IPS-NIHi11 (cell line): Measurements from ENCODE around the gene TCEA3.

Experiments used
- DNase-seq: peaks from one replicate; pipeline ENCODE4 v3.0.0; 2012; ENCODE audit warnings: mixed read lengths, low spot score

Gene TCEA3

DNA sequence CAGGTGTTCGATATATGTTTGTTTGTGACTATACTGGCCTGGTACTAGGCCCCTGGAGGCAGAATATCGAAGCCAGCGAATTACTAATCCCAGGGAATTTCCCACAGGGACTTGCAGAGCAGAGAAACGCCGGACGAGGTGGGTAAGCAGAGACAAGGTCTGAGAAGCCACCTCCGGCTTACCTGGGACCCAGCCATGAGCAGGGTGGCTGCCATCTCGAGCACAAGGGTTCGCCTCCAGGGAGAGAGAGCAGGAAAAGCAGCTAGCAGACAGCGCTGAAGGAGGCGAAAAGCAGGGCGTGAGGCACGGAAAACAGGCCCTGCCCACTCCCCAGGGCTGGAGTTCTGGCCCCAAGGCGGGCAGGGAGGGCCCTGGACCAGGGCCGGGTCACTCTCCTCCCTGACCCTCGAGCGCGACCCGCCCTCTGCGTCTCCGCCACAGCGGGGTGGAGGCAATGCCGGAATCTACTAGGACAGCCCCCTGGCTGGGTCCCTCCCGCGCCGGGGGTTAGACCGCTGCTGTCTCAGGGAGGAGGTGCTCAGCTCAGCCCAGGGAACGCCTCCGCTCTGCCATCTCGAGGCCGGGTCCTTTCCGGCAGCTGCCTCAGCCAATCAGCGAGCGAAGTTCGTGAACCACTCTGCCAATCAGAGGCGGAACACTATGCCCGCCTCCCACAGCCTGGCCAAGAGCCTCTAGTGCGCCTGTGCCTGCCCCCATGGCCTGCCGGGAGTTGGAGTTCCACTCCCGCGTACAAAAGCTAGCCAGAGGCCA is 56.6 kb downstream of the TCEA3 start:
- peak; percentile 98 for DNase-seq

DNA sequence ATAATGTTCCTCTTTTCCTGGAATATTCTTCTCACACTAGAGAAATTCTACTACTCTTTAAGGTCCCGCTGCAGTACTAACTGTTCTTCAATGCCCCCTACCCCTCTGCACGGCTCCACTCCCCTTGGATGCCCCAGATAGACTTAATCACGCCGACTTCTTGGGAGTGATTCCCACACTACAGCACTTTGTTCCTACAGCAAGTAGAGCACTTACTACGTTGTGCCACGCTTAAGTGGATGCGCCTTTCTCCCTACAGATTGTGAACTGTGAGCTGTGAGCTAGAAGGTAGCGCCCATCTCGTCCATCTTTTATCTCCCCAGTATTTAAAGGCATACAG is 57.1 kb downstream of the TCEA3 start:
- no peak for DNase-seq

DNA sequence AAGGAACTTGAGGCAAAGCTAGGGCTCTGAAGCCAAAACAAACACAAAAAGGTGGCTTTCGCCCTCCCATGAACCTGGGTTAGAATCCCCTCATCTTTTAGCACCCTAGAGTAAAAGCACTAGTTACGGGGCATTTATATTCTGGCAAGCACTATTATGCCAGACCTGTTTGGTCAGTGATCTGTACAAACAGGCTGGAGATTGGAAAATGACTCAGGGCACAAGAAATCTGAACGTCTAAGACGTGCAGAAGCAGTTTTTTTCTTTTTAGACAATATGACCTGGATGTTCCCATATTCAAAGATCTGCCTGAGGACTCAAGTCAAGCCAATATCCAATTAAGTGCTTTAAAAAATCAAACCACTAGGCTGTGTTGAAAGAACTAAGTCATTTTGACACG is 58.0 kb downstream of the TCEA3 start:
- no peak for DNase-seq

DNA sequence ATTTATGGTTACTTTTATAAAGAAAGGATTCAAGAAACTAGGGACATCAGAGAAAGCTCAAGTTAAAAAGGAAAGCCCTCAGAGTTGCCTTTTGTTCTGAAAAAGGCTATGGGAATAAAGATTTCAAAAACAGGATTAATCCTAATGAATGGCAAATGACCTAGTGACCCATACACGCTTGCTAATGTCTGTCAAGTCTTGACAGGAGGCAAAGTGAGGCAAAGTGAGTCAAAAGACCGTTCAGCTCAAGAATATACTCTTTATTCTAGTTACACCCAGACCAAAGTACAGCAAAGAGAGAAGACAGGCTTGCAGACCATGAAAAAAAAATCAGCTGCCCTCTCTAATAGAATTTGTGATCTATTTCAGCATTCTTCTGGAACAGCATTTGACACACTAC is 58.4 kb downstream of the TCEA3 start:
- DNase-seq: no peak

DNA sequence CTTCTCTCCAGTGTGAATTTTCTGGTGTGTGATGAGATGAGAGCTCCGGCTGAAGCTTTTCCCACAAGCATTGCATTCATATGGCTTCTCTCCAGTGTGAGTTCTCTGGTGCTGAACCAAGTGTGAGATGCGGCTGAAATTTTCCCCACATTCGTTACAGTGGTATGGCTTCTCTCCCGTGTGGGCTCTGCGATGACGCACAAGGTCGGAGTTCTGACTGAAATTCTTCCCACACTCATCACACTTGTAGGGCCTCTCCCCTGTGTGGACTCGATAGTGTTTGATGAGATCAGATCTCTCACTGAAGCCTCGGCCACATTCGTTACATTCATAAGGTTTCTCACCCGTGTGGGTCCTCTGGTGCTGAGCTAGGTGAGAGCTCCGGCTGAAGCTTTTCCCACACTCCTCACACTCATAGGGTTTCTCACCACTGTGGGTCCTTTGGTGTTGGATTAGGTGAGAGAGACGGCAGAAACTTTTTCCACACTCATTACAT is 62.3 kb downstream of the TCEA3 start:
- no peak for DNase-seq

DNA sequence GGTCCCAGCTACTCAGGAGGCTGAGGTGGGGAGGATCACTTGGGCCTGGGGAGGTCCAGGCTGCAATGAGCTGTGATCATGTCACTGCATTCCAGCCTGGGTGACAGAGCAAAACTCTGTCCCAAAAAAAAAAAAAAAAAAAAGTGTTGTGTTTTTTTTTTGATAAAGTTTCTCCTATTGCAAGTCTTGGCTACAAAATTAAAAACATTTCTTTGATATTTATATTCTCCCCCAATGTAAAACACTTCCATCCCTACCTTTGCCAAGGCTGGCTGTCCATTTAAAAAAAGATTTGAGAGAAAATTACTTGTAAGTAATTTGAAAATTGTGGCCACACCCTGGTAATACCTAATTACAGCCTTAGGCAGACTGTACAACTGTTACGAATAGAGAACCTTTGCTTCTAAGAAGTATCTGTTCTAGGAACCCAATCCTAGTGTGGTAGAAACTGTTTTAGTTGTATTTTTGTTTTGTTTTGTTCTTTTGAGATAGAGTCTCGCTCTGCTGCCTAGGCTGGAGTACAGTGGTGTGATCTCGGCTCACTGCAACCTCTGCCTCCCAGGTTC is 66.2 kb downstream of the TCEA3 start:
- DNase-seq: no peak

DNA sequence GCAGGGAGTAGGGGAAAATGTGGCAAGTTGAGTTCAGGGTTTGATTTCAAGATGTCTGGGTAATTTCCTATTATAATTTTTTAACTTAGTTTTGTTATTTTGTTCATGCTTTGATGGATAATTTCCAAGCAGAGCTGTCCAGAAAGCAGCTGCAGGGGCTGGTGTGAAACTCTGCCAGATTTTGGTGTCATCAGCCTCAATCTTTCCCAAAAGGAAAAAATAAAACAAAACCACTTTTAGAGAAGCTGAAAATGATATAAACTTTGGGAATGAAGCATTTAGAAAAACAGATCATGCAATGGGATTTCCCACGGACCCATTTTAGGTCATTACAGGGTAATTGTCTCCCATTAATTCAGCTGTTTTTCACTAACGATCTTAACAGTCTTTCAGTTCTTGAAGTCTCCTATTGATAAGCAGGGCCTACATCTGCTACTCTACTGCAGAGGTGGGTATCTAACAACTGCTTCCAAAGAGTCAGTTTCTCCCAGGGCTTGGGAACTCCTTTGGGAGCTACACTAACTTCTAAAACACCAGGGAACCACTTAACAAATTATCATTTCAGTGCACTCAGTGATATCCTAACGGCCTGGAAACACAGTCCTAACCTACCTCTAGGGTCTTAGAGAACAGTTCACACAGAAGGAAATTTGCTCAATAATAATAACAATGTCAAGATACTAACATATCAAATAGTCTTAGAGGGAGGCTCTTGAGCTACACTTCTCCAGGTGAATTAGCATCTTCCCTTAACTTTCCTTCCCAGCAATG is 67.2 kb downstream of the TCEA3 start:
- peak; percentile 41 for DNase-seq

DNA sequence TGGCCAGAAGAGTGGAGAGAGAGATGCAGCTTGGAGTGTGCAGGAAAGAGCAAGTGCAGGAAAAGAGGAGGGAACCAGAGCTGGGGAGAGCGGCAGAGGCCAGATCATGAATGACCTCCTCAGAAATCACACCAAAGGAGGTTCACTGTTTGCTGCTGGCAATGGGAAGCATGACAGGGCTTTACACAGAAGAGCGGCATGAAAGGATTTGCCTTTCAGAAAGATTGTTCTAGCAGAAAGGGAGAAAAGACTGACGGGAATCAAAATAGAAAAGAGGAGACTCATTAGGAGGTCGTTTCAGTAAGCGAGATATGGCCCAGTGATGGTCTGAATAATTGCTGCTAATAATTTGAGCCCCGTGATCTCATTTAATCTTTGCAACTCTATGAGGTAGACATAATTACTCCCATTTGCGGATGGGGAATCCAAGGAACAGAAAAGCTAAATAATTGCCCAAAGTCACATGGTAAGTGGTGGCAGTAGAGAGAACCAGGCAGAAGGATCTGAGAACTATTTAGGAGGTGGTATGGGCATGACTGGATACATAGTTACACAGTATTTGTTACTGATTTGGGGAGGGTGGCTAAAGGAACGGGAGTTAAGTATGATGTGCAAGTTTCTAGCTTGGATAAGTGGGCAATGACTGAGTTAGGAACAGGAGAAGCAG is 67.9 kb downstream of the TCEA3 start:
- DNase-seq: no peak

DNA sequence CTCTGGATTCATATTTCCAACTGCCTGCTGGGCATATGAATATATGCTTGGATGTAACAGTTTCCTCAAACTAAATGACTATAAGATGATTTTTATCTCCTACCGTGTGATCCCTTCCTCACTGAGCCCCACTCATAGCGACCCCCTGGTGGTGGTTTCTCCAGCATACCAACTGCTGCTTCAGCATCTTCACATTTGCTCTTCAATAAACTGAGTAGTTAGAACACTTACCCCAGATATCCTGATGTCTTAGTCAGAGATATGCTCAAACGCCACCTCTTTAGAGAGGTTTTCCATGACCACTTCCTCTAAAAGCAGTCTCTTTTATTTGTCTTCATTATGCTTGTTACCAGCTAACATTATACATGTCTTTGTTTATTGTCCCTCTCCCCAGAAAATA is 70.3 kb downstream of the TCEA3 start:
- DNase-seq: no peak

DNA sequence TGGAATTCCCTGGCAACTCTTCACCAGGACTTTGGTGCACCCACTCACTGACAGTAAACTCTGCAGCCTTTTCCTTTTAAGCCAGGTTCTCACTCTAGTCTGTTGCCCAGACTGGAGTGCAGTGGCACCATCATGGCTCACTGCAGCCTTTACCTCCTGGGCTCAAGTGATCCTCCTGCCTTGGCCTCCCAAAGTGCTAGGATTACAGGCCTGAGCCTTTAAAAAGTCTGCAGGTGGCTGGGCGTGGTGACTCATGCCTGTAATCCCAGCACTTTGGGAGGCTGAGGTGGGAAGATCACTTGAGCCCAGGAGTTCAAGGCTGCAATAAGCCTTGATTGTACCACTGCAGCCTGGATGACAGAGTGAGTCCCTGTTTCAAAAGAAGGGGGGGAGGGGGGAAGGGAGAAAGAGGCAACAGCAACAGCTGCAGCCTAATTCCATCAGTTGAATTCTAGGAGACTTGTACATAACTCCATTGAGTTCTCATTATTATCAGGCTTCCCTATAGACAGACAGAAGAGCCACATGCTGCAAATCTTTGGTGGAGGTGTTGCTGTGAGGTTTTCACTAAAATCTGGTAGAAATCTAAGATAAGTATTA is 72.4 kb downstream of the TCEA3 start:
- no peak for DNase-seq

DNA sequence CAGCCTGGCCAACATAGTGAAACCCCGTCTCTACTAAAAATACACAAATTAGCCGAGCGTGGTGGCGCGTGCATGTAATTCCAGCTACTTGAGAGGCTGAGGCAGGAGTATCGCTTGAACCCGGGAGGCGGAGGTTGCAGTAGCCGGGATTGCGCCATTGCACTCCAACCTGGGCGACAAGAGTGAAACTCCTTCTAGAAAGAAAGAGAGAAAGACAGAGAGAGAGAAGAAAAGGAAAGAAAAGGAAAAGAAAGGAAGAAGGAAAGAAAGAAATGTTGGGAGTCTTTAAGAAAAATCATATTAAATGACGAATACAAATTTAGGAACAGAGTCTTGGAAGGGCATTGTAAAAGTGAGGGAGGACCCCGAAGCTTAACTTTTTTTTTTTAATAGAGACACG is 78.6 kb downstream of the TCEA3 start:
- no peak for DNase-seq

DNA sequence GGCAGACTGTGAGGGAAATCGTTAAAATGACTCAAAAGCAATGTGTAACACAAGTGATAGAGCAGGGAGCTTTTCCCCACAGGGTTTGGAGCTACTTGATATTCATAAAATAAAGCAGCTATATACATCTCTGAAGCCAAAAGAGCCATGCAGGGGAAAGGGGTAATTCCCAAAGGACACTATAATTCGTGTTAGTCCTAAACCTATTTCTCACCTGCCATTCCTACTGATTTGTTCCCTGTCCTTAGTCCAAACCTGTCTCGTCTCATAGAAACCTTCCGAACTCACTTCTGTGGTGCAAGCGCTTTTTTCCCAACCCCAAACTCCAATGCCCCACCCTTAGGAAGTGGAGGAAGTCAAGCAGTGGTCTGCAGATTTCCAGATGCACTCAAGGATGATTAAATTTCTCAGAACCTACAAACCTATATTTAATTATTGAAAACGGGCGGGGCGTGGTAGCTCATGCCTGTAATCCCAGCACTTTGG is 79.5 kb downstream of the TCEA3 start:
- DNase-seq: peak; percentile 14

DNA sequence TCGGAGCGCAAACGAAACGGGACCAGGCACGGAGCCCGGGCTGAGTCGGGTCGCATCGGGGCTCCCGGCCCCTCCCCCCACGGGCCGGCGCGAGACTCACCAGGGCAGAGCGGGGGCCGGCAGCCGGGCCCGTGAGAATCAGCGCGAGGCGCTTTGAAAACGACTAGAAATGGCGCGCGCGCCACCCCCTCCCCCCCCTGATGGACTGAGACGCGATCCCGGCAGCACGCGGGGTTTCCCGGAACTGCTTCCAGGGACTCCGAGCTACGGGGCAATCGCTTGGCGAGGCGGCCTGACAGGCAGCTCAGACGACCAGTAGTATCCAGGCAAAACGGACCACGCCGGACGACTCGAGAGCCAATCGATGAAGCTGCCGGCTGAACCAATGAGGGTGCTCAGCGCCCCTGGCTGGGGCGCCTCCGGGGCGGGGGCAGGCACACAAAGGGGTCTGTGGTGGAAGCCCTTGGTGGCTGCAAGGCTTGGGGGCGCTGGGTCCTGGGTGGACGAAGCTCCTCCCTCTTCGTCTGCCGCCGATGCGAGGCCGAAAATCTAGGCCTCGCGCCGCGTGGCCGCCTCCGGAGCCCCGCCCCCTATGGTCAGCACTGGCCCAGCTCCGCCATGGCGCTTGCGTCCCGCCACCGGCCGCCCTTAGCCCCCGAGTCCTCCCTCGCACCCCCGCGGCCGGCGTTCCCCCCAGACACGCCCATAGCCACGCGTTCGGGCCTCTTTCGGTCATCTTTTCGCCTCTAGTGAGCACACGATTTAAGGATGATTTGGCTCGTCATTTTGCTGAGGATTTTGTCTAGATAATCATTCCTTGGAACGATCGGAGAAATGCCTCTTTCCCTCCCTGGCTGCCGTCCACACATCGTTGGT is 80.2 kb downstream of the TCEA3 start, which contains the start of gene HNRNPR:
Gene HNRNPR, minus strand, starts transcription at position 174 of the 876 bp plus-strand sequence. CDS start 3,276 bp downstream, outside the sequence.
- DNase-seq: peak; percentile 97

DNA sequence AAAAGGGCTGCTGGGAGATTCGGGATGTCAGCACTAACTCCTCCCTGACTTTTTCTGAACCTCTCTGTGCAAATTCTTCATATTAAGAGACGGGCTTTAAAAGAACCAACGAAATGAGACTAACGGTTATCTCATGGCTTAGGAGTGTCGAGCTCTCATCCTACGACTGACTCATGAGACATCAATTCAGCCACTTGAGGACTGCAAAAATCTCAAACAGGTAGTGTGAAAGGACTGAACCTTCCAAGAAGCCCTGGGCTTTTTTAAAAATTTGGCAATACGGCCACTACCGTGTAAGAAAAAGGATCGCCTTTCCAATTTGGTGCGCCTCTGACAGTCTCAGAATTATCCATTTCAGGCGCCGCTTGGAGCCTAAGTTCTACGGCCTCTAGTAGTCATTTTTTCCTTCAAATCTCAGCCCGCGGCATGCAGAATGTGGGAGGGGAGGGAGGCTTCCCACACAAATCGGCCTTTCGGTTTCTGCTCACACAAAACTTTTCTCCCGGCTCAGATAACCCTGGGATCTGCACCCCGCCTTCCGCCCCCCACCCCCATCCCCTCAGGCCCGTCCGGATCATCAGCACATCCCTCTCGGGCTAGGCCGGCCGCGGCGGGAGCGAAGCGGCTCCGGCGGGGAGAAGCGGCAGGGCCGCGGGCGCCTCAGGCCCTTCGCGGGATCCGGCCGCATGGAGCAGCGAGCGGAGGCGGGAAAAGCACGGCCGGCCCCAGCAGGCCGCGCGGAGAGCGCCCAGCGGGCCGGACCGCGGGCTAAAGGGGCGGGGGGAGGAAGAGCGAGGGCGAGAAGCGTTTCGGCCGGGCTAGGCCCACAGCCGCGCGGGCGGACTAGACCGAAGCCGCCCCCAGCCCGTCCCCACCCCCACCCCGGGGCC is 81.1 kb downstream of the TCEA3 start:
- peak; percentile 47 for DNase-seq

DNA sequence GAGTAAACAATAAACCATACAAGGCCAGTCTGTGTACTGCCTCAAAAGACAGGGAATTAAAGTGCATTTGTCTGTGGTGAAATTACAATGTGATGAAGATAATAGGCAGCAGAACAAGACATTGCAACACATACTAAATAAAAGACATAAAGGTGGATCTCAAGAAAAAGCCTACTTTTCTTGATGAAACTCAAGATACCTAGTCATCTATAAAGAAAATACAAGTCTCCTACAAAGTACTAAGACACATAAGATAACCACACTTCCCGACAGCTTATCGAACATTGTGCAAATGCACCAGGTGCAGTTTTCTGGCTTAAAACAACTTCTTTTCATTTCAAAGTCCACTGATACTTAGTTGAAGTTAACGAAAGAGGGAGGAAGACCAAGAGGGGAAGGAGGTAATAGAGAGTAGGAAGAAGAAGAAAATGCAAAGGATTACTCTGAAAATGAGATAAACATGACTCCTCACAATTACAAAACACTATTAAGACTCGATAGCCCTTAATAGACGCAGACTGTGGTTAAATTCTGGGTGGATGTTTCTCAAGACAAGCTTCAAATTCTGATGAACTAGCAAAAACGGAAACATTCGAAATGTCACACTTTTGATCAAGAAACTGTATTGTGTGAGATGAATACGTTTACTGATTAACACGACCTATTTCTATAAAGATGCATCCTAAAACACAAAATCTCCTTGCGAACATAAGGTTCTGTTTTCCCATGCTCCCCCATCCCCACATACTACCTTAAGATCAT is 82.4 kb downstream of the TCEA3 start:
- DNase-seq: no peak

DNA sequence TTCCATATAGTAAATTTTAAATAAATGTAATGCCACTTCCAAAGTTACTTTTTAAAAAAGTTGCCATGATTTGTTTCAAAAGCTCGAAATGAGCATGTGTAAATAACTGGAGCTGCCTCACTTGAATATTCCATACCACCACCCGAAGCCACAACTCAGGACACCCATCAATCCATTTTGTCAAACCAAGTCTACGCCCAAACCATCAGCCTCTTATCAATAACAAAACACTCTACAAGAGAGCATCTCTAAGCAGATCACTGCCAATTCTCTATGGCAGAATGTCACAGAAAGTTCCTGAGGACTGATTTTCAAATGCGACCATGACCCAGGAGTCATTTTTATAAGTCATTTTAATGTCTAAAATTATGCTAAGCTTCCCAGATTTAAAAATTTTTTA is 84.9 kb downstream of the TCEA3 start:
- DNase-seq: no peak

DNA sequence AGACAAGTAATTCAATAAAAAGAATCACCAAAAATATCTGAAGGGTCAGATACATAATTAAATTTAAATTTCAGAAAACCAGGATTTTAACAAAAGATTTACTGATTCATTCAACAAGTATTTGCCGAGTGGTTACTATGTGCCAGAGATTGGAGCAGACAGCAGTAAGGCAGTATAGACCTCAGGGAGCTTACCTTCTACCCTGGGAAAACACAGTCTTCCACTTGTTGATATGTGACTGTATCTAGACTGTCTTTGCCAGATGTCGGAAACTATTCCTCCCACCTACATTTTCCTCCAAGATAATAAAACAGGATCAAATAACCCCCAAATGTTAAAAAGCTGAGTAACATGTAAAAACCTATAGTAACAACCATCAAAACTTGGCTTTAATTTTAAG is 86.7 kb downstream of the TCEA3 start:
- DNase-seq: no peak

DNA sequence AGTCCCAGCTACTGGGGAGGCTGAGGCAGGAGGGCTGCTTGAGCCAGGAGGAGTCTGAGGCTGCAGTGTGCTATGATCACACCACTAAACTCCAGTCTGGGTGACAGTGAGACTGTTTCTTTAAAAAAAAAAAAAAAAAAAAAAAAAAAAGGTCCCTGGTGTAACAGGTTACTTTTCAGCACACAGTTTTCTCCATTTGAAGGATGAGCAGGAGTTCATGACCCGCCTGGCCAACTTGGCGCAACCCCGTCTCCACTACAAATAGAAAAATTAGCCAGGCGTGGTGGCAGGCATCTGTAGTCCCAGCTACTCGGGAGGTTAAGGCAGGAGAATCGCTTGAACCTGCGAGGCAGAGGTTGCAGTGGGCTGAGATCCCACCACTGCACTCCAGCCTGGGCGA is 92.8 kb downstream of the TCEA3 start:
- no peak for DNase-seq
